ENCODE data around the gene ELAVL1.

GRCh38 chr19:7917267-7918061 is 88.0 kb downstream of the ELAVL1 start:
- TF ChIP-seq CTCF (conservative IDR thresholded peaks at IDR 0.05; ENCODE audit: low read depth, low read length) (peak; percentile 76), EZH2 (IDR thresholded peaks at IDR 0.05; ENCODE audit: low read length, unreplicated experiment) (no peak), EZH2phosphoT487 (IDR thresholded peaks at IDR 0.05; ENCODE audit: borderline replicate concordance, low read length) (no peak)
